ENCODE measurements around the gene RABGEF1.
A peak's percentile ranks its signal among the peaks of the same experiment; 100 is the strongest.
"Not testable (repeated sequence)": the region's sequence is repeated elsewhere in the genome, so short reads cannot be mapped to it uniquely, and the experiment has no call there.

- peak in 1 of 12 donors; percentile 14 for TF ChIP-seq CTCF (IDR thresholded peaks at IDR 0.05)
- TF ChIP-seq POLR2A (IDR thresholded peaks at IDR 0.05), result not testable (repeated sequence)
These were observed 612 bp downstream of the RABGEF1 start for GRCh38 chr7:66740980-66741709.
